ENCODE measurements around the gene KRT77.
"Not testable (repeated sequence)": the region's sequence is repeated elsewhere in the genome, so short reads cannot be mapped to it uniquely, and the experiment has no call there.

The KRT77 gene

DNA sequence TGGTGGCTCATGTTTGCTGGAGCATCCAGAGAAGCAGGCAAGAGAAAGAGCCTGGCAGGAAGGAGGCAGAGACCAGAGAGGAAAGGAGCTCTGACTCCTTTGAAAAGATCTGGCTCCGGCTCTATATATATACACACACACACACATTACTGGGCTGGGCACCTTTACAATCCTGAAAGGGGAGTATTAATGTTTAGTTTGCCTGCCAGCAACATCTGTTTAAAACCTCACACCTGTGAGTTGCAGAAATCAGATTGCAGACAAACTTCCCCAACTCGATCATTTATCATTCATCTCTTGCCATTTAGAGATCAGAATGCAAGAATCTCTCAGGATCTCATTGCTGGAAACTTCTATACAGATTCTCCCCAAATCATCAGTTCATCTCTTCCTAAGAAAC is at the start of gene KRT77:
Gene KRT77 (minus strand): TSS at position 101 of the 400 bp plus-strand sequence. CDS start 90 bp downstream, at position 11.
- no peak within 1 kb of the TSS for H3K4me3 ChIP-seq (ENCODE audit: low read length)
- peaks cover 13% of the 10 kb centered on the region for H3K4me1 ChIP-seq (ENCODE audit: control insufficient read depth, insufficient read depth, low read length)
- no peak within 1 kb of the TSS for H3K9ac ChIP-seq (ENCODE audit: low read length)
- no peaks in the 10 kb centered on the region for H3K36me3 ChIP-seq (ENCODE audit: control insufficient read depth, insufficient read depth, low read length)
- H3K27me3 ChIP-seq (ENCODE audit: control insufficient read depth, insufficient read depth, low read length), result peaks cover 10% of the 10 kb centered on the region
- no peaks in the 10 kb centered on the region for H3K9me3 ChIP-seq (ENCODE audit: control insufficient read depth, low read length)

- Histone ChIP-seq H3K27me3 (ENCODE audit: control insufficient read depth, insufficient read depth, low read length) (peaks cover 9% of the 10 kb centered on the region), H3K9me3 (ENCODE audit: control insufficient read depth, low read length) (no peaks in the 10 kb centered on the region), H3K4me1 (ENCODE audit: control insufficient read depth, insufficient read depth, low read length) (no peaks in the 10 kb centered on the region), H3K36me3 (ENCODE audit: control insufficient read depth, insufficient read depth, low read length) (no peaks in the 10 kb centered on the region), H3K4me3 (ENCODE audit: low read length) (no peak overlapping the region), H3K9ac (ENCODE audit: low read length) (no peak overlapping the region)
Measured at GRCh38 chr12:52752516-52752915, 49.2 kb upstream of the KRT77 start.

DNA sequence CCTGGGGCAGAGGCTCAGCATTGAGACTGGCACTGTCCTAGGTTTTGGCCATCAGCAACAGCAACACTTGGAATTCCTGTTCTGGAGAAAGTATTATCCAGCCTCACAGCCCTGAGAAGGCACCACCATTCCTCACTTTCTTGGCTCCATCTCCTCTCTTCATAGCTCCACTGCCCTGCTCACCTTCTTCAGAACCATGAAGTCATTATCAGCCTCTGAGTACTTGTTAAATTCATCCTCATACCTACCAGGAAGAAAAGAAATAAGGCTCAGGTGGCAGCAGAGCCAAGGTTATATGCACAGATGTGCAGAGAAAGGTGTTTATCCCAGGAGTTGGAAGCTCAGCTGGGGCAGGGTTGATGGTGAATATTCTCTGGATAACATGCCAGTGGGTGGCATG is 48.5 kb upstream of the KRT77 start:
- H3K4me1 ChIP-seq (ENCODE audit: control insufficient read depth, insufficient read depth, low read length), result no peaks in the 10 kb centered on the region

DNA sequence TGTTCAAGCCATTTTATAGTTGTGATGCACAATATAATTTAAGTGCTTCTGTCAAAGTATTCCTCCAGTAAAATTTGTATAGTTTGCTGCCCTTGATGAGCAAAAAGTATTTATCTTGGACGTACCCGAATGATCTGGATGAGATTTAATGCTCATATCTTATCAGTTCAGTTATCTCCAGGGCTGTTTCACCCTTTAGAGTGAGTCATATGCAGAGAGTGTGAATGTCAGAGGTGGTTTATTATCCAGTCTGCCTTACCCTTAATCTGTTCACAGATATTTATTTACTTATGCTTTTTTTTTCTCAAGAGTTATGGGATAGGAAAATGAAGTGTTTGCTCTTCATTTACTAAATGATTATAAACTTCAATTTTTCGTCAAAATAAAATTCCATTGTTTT is 47.2 kb upstream of the KRT77 start:
- H3K4me3 ChIP-seq (ENCODE audit: low read length); H3K9me3 ChIP-seq (ENCODE audit: control insufficient read depth, low read length); H3K36me3 ChIP-seq (ENCODE audit: control insufficient read depth, insufficient read depth, low read length); H3K9ac ChIP-seq (ENCODE audit: low read length); H3K4me1 ChIP-seq (ENCODE audit: control insufficient read depth, insufficient read depth, low read length); H3K27me3 ChIP-seq (ENCODE audit: control insufficient read depth, insufficient read depth, low read length): not testable (repeated sequence)

More for the DNA sequence above, 48.5 kb upstream of the KRT77 start:
- Histone ChIP-seq H3K27me3 (ENCODE audit: control insufficient read depth, insufficient read depth, low read length) (peaks cover 9% of the 10 kb centered on the region), H3K4me3 (ENCODE audit: low read length) (no peak overlapping the region), H3K9ac (ENCODE audit: low read length) (no peak overlapping the region), H3K36me3 (ENCODE audit: control insufficient read depth, insufficient read depth, low read length) (no peaks in the 10 kb centered on the region), H3K9me3 (ENCODE audit: control insufficient read depth, low read length) (no peaks in the 10 kb centered on the region)

DNA sequence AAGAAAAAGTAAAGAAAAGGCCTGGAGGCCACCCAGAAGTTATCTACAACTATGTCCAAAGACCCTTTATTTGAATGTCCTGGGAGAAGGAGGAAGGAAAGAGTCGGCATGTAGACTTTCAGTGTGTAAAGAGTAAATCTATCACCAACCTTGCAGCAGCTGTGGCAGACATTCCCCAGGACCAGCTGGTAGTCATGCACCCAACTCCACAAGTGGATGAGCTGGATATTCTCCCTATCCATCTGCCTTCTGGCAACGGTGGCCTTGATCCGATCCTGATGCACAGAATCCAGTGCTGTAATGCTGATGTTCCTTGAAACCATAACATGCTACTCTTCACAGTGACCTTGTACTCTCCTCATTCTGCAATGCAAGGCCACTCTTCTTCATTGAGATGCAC is 46.5 kb upstream of the KRT77 start:
- no peak overlapping the region for H3K4me3 ChIP-seq (ENCODE audit: low read length)
- no peak overlapping the region for H3K9ac ChIP-seq (ENCODE audit: low read length)
- H3K27me3 ChIP-seq (ENCODE audit: control insufficient read depth, insufficient read depth, low read length), result peaks cover 9% of the 10 kb centered on the region
- no peaks in the 10 kb centered on the region for H3K9me3 ChIP-seq (ENCODE audit: control insufficient read depth, low read length)
- no peaks in the 10 kb centered on the region for H3K4me1 ChIP-seq (ENCODE audit: control insufficient read depth, insufficient read depth, low read length)
- H3K36me3 ChIP-seq (ENCODE audit: control insufficient read depth, insufficient read depth, low read length), result no peaks in the 10 kb centered on the region

GRCh38 chr12:52748578-52748977 is 45.3 kb upstream of the KRT77 start:
- Histone ChIP-seq H3K4me1 (ENCODE audit: control insufficient read depth, insufficient read depth, low read length) (no peaks in the 10 kb centered on the region), H3K9me3 (ENCODE audit: control insufficient read depth, low read length) (no peaks in the 10 kb centered on the region), H3K9ac (ENCODE audit: low read length) (no peak overlapping the region), H3K4me3 (ENCODE audit: low read length) (no peak overlapping the region), H3K36me3 (ENCODE audit: control insufficient read depth, insufficient read depth, low read length) (no peaks in the 10 kb centered on the region), H3K27me3 (ENCODE audit: control insufficient read depth, insufficient read depth, low read length) (peaks cover 13% of the 10 kb centered on the region)

DNA sequence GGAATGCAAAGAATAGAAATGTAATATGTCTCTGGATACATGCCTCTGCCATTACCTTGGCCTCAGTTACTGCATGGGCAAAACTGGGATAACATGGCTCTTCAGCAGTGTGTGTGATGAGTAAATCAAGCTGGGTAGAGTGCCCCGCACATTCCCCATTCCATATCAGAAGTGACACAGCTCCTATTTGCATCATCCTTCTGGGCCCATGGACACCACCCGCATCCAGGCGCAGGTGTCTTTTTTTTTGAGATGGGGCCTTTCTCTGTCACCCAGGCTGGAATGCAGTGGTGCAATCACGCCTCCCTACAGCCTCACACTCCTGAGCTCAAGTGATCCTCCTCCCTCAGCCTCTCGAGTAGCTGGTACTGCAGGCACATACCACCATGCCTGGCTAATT is 42.2 kb upstream of the KRT77 start:
- H3K4me3 ChIP-seq (ENCODE audit: low read length), result no peak overlapping the region
- no peaks in the 10 kb centered on the region for H3K36me3 ChIP-seq (ENCODE audit: control insufficient read depth, insufficient read depth, low read length)
- no peaks in the 10 kb centered on the region for H3K4me1 ChIP-seq (ENCODE audit: control insufficient read depth, insufficient read depth, low read length)
- no peak overlapping the region for H3K9ac ChIP-seq (ENCODE audit: low read length)
- peaks cover 8% of the 10 kb centered on the region for H3K27me3 ChIP-seq (ENCODE audit: control insufficient read depth, insufficient read depth, low read length)
- no peaks in the 10 kb centered on the region for H3K9me3 ChIP-seq (ENCODE audit: control insufficient read depth, low read length)

DNA sequence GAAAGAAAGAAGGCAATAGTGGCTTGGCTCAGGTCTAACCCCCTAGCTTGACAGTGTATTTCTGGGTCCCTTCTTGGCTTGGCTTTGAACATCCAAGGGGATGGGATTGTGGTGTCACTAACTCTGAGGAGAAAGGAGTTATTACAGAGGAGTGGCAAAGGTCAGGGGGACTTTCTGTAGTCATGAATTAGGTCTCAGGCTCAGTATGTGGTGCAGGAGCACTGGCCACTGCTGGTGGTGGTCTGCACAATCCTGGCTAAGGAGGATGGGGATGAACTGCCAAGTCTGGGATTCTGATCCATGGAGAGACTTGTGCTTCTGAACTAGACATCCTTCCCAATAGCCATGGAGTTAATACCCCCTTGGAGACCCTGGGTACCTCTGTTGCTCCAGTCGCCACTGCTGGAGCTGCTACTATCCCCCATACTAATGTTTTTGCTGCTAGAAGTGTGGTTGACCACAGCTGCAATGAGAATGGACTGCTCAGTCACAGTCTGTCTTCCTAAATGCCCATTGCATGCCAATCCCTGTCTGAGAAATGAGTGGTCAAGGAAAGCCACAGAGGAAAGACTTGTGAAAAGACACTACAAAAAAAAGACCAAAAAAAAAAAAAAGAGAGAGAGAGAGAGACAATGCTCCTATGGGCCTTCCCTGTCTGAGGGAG is 41.3 kb upstream of the KRT77 start:
- H3K27me3 ChIP-seq (ENCODE audit: control insufficient read depth, insufficient read depth, low read length), result peaks cover 8% of the 10 kb centered on the region
- H3K9me3 ChIP-seq (ENCODE audit: control insufficient read depth, low read length), result no peaks in the 10 kb centered on the region
- H3K36me3 ChIP-seq (ENCODE audit: control insufficient read depth, insufficient read depth, low read length), result no peaks in the 10 kb centered on the region
- no peak overlapping the region for H3K4me3 ChIP-seq (ENCODE audit: low read length)
- no peaks in the 10 kb centered on the region for H3K4me1 ChIP-seq (ENCODE audit: control insufficient read depth, insufficient read depth, low read length)
- H3K9ac ChIP-seq (ENCODE audit: low read length), result no peak overlapping the region

- H3K36me3 ChIP-seq (ENCODE audit: control insufficient read depth, insufficient read depth, low read length), result no peaks in the 10 kb centered on the region
- H3K9ac ChIP-seq (ENCODE audit: low read length), result no peak overlapping the region
- H3K27me3 ChIP-seq (ENCODE audit: control insufficient read depth, insufficient read depth, low read length), result peaks cover 4% of the 10 kb centered on the region
- no peak overlapping the region for H3K4me3 ChIP-seq (ENCODE audit: low read length)
- no peaks in the 10 kb centered on the region for H3K9me3 ChIP-seq (ENCODE audit: control insufficient read depth, low read length)
- H3K4me1 ChIP-seq (ENCODE audit: control insufficient read depth, insufficient read depth, low read length), result no peaks in the 10 kb centered on the region
Measured at GRCh38 chr12:52742822-52743457, 39.6 kb upstream of the KRT77 start.

DNA sequence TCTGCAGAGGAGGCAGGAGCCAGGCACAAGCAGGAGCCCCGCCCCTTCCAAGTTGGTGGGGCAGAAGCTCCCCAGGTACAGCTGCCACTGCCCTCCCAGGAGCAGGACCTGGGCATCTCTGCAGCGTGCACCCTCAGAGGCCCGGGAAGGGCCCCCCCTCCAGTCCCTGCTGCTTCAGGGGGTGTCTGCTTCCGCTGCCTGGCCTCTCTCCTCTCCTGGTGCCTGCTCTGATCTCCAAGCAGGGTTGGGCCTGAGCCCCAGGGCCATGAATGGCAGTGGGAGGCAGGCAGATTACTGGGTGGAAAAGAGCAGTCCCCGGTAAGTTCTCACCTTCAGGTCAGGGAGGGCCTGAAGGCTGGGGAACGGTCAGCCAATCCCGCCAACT is 38.9 kb upstream of the KRT77 start:
- no peak overlapping the region for H3K4me3 ChIP-seq (ENCODE audit: low read length)
- H3K36me3 ChIP-seq (ENCODE audit: control insufficient read depth, insufficient read depth, low read length), result no peaks in the 10 kb centered on the region
- H3K27me3 ChIP-seq (ENCODE audit: control insufficient read depth, insufficient read depth, low read length), result peaks cover 4% of the 10 kb centered on the region
- no peak overlapping the region for H3K9ac ChIP-seq (ENCODE audit: low read length)
- no peaks in the 10 kb centered on the region for H3K4me1 ChIP-seq (ENCODE audit: control insufficient read depth, insufficient read depth, low read length)
- no peaks in the 10 kb centered on the region for H3K9me3 ChIP-seq (ENCODE audit: control insufficient read depth, low read length)

DNA sequence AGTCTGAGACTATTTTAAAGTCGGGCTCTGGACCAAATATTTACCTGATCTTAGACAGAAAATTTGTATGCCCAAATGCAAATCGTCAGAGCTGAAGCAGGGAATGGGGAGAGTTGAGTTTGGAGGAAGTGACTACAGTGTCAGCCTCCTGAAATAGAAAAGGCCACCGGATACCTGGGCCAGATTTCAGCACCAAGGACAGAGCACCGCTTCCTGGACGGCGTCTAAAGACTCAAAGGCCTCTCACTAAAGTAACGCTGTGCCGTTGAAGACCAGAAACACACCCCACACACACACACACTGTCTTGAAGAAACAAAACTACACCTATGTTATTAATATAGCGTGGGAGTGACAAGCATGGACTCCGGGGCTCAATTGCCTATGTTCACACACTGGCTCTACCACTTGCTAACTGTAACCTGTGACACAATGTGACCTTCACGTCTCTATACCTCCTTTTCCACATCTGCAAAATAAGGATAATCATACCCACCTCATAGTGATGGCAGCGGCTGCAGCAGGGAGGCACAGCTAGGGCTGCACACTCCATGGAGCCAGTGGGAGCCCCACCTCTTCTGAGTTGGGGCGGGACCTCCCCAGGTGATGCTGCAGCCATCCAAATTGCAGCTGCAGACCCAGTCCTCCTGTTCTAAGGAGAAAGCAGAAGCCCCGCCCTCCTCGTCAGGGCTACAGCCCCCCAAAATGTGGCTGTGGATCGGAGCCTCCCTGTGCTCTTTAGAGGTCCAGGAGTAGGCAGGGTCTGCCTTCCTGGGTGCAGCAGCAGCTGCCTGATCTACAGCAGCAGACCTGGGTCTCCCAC is 38.3 kb upstream of the KRT77 start:
- no peak overlapping the region for H3K4me3 ChIP-seq (ENCODE audit: low read length)
- no peaks in the 10 kb centered on the region for H3K36me3 ChIP-seq (ENCODE audit: control insufficient read depth, insufficient read depth, low read length)
- H3K4me1 ChIP-seq (ENCODE audit: control insufficient read depth, insufficient read depth, low read length), result no peaks in the 10 kb centered on the region
- H3K27me3 ChIP-seq (ENCODE audit: control insufficient read depth, insufficient read depth, low read length), result peaks cover 4% of the 10 kb centered on the region
- H3K9me3 ChIP-seq (ENCODE audit: control insufficient read depth, low read length), result no peaks in the 10 kb centered on the region
- H3K9ac ChIP-seq (ENCODE audit: low read length), result no peak overlapping the region

GRCh38 chr12:52740584-52740983 is 37.3 kb upstream of the KRT77 start:
- peaks cover 4% of the 10 kb centered on the region for H3K27me3 ChIP-seq (ENCODE audit: control insufficient read depth, insufficient read depth, low read length)
- H3K4me1 ChIP-seq (ENCODE audit: control insufficient read depth, insufficient read depth, low read length), result no peaks in the 10 kb centered on the region

More at GRCh38 chr12:52740584-52740983, 37.3 kb upstream of the KRT77 start:
- no peaks in the 10 kb centered on the region for H3K36me3 ChIP-seq (ENCODE audit: control insufficient read depth, insufficient read depth, low read length)
- no peak overlapping the region for H3K9ac ChIP-seq (ENCODE audit: low read length)
- no peaks in the 10 kb centered on the region for H3K9me3 ChIP-seq (ENCODE audit: control insufficient read depth, low read length)
- no peak overlapping the region for H3K4me3 ChIP-seq (ENCODE audit: low read length)

All from mucosa of stomach (tissue), 1 donor.